GM18873 (cell line): ENCODE data around the gene DES.

Experiments used
- ATAC-seq: cut with Tn5 transposase; IDR thresholded peaks from one replicate; pipeline ENCODE4 v1.9.1; 2021; ENCODE audit warnings: mild to moderate bottlenecking, moderate library complexity, moderate number of reproducible peaks; ENCODE audit not compliant: unreplicated experiment, low FRiP score

The DES gene

GRCh38 chr2:219452361-219453317 is 34.5 kb downstream of the DES start:
- ATAC-seq: no peak

GRCh38 chr2:219453671-219454590 is 35.8 kb downstream of the DES start:
- no peak for ATAC-seq

GRCh38 chr2:219455581-219455980 is 37.4 kb downstream of the DES start:
- no peak for ATAC-seq

- no peak for ATAC-seq
Observed at GRCh38 chr2:219457784-219458369, 39.7 kb downstream of the DES start.

- no peak for ATAC-seq
Observed at GRCh38 chr2:219458996-219459395, 40.8 kb downstream of the DES start.

GRCh38 chr2:219459460-219460311 is 41.5 kb downstream of the DES start:
- no peak for ATAC-seq

GRCh38 chr2:219460424-219460926 is 42.3 kb downstream of the DES start:
- ATAC-seq: no peak

GRCh38 chr2:219461047-219461514 is 42.9 kb downstream of the DES start:
- no peak for ATAC-seq

GRCh38 chr2:219461669-219462068 is 43.5 kb downstream of the DES start:
- no peak for ATAC-seq

- no peak for ATAC-seq
Observed at GRCh38 chr2:219462349-219462748, 44.2 kb downstream of the DES start.

- ATAC-seq: no peak
Observed at GRCh38 chr2:219464286-219465032, 46.3 kb downstream of the DES start.

- no peak for ATAC-seq
Observed at GRCh38 chr2:219465659-219466561, 47.7 kb downstream of the DES start.

GRCh38 chr2:219466816-219467735 is 48.9 kb downstream of the DES start:
- ATAC-seq: no peak

GRCh38 chr2:219467736-219468075 is 49.5 kb downstream of the DES start:
- ATAC-seq: no peak

- no peak for ATAC-seq
Observed at GRCh38 chr2:219468410-219469185, 50.4 kb downstream of the DES start.

- no peak for ATAC-seq
Observed at GRCh38 chr2:219469186-219469724, 51.1 kb downstream of the DES start.
